GM13976 (cell line): ENCODE data around the gene IL15.
"Not testable (repeated sequence)": the region's sequence is repeated elsewhere in the genome, so short reads cannot be mapped to it uniquely, and the experiment has no call there.

Experiments
- DNase-seq: peaks from one replicate; pipeline ENCODE4 v3.0.0; 2012; ENCODE audit warnings: low spot score
- in situ Hi-C: fragments of 300-500 bp; cut with MboI; formaldehyde crosslinking; loops from one replicate; pipeline ENCODE4 v1.12.0; 2022; ENCODE audit warnings: low sequenced_read_pairs, mixed read lengths, inconsistent platforms; ENCODE audit not compliant: unreplicated experiment
- TF ChIP-seq, protein P1 (sequence below): IDR thresholded peaks from 2 replicates; pipeline ENCODE4 v1.5.1; 2012; ENCODE audit warnings: borderline replicate concordance, mild to moderate bottlenecking; ENCODE audit not compliant: insufficient read depth; ENCODE audit errors: extremely low read depth, missing control alignments, control extremely low read depth

Gene IL15

DNA sequence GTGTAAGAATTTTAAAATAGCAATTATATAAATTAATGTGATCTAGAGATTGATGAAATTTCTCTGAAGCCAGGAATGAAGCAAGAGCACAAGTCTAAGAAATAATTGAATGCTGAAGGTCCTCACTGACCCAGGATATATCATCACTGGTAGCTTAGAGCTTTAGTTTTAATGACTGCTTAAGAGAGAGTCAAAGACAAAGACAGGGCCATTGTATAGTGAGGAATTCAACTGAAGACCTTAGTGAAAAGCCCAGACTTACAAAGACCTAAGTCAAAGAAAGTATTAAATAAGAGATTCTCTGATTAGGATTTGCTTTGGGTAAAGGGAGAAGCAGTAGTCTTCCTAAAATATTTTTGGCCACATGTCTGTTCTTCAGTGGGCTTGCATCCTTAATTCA, 26.0 kb upstream of the IL15 start:
- no peak for DNase-seq
- in situ Hi-C loops: no loop called here
- TF ChIP-seq, protein P1, sequence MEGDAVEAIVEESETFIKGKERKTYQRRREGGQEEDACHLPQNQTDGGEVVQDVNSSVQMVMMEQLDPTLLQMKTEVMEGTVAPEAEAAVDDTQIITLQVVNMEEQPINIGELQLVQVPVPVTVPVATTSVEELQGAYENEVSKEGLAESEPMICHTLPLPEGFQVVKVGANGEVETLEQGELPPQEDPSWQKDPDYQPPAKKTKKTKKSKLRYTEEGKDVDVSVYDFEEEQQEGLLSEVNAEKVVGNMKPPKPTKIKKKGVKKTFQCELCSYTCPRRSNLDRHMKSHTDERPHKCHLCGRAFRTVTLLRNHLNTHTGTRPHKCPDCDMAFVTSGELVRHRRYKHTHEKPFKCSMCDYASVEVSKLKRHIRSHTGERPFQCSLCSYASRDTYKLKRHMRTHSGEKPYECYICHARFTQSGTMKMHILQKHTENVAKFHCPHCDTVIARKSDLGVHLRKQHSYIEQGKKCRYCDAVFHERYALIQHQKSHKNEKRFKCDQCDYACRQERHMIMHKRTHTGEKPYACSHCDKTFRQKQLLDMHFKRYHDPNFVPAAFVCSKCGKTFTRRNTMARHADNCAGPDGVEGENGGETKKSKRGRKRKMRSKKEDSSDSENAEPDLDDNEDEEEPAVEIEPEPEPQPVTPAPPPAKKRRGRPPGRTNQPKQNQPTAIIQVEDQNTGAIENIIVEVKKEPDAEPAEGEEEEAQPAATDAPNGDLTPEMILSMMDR: no peak

DNA sequence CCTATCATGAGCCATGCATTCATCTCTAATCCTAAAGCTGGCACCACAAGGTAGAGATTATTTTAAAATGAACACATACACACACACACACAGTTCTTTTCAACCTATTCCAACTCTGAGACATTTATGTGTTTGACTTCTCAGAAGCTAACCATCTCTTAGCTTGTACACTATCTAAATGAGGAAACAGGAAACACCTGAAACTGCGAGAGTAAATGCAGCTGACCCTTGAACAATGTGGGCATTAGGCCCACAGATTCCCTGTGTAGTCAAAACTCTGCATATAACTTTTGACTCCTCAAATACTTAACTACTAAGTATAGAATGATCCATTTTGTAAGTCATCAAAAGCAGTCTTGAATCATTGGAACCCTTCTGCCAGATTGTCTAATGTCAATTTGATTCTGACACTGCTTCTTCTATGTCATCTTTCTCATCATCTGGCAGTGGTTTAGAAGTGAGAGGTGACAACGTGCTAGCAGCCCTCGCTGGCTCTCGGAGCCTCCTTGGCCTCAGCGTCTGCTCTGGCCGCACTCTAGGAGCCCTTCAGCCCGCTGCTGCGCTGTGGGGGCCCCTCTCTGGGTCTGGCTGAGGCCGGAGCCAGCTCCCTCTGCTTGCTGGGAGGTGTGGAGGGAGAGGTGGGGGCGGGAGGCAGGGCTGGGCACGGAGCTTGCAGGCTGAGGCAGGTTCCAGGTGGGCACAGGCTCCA, 21.4 kb upstream of the IL15 start:
- TF ChIP-seq, protein P1: no peak
- no peak for DNase-seq
- in situ Hi-C loops: no loop called here

DNA sequence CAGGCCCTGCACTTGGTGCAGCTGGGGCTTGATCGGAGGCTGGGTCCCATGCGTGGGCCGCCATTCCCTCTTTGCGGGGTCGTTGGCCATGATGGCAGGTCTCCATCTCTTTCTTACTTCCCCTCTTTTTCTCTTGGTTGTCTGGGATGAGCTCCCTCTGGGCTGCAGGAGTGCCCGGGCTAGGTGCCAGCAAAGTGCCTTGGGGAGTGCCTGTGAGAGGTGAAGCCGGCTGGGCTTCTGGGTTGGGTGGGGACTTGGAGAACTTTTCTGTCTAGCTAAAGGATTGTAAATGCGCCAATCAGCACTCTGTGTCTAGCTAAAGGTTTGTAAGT, 20.8 kb upstream of the IL15 start:
- in situ Hi-C loops, DNase-seq: not testable (repeated sequence)

DNA sequence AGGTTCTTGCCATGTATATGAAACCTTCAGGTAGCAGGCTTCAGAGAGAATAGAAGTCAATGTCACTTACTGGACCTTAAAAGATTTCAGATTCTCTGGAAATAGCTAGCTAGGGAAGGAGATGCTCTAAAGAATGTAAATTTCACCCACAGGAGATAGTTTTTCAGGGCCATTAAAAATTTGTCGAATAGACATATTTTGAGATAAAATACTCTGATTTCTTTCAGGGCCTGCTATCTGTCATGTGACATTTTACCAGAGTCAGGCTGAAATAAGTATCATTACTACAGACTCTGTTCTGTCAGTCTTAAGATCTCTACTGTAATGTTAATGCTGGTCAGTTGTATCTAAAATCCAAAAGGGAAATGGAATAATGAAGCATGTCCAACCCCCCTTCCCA, 15.7 kb upstream of the IL15 start:
- DNase-seq: no peak
- in situ Hi-C loops: no loop called here
- TF ChIP-seq, protein P1: no peak

DNA sequence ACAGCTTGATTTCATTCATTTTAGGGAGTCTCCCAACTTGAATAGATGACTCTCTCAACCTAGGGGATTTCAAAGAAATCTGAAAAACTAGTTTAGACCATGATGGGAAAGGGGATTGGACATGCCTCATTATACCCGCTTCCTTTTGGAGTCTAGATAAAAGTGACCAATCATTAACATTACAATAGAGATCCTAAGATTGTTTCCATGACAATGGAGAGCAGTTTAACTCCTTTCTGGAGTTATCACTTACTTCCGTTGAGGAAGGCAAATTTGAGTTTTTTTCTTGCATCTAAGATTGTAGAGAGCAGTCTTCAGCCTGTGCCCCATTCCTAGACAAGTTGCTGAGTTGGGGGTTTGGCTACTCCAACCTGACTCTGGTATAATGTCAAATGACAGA, 11.4 kb upstream of the IL15 start:
- in situ Hi-C loops: no loop called here
- TF ChIP-seq, protein P1: no peak
- no peak for DNase-seq

DNA sequence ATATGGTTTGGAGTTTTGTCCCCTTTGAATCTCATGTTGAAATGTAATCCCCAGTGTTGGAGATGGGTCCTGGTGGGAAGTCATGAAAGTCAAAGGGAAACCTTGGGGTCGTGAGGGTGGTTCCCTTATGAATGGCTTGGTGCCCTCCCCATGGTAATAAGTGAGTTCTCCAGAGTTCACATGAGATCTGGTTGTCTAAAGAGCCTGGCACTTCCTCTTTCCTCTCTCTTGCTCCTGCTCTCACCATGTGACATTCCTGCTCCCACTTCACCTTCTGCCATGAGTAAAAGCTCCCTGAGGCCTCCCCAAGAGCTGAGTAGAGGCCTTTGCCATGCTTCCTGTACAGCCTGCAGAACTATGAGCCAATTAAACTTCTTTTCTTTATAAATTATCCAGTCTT, 5.5 kb upstream of the IL15 start:
- TF ChIP-seq, protein P1: no peak
- no peak for DNase-seq
- in situ Hi-C loops: no loop called here

DNA sequence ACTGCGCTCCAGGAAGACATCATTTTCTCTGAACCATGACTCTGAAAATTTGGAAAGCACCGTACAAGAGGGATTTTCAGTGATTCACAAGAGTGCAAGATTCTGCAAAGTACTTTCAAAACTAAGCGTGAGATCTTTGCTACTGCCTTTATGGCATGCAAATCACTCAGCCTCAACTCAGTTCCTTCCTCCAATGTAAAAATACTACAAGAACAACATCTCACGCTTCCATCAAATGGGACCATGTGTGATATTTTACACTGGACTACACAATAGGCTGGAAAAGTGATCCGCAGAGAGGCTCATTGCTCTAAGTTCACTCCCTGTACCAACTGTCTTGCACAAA, 674 bp upstream of the IL15 start:
- TF ChIP-seq, protein P1: no peak
- DNase-seq: peak; percentile 56
- in situ Hi-C loops: no loop called here
